DMS53 treated with DMSO at 0.1 percent for 48 hours (cell line): Measurements from ENCODE around the gene ARID4B.
"Not testable (repeated sequence)": the region's sequence is repeated elsewhere in the genome, so short reads cannot be mapped to it uniquely, and the experiment has no call there.

Experiments used
- DNase-seq: peaks from one replicate; lab custom pipeline; 2025; ENCODE audit not compliant: unreplicated experiment; lab: John Stamatoyannopoulos, UW

The ARID4B gene

DNA sequence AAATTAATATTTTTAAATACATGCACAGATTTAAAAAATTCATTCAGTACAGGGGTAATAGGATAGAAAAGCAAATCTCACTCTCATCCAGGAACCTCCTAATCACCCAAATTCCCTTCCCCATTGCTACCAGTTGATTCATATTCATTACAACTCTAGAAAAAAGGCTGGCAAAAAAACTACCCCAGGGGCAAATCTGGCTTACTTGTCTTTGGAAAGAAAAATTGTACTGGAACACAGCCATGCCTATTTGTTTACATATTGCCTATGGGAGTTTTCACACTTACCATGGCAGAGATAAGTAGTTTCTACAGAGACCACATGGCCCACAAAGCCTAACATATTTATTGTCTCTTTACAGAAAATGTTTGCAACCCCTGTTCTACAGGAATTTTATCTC lies 158.0 kb downstream of the ARID4B start:
- DNase-seq: no peak

DNA sequence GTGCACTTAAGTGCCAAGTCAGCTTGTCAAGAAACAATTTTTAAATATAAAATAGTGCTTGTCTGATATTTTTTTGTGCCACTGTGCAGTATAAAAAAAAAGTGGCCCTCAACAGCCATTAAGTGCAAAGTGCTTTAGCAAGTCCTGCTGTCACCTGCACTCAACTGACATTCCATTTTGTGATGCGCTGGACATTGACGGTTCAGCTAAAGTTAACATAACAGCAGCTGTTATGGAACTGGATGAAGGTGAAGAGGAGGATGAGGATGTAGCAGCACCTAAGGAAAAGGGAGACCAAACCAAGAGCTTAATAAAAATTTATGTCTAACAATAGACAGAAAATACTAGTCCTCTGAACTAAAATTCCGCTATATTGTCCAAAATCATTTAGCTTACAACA lies 159.6 kb downstream of the ARID4B start:
- DNase-seq: no peak

- DNase-seq: no peak
Observed at GRCh38 chr1:235161685-235162327, 166.2 kb downstream of the ARID4B start.

DNA sequence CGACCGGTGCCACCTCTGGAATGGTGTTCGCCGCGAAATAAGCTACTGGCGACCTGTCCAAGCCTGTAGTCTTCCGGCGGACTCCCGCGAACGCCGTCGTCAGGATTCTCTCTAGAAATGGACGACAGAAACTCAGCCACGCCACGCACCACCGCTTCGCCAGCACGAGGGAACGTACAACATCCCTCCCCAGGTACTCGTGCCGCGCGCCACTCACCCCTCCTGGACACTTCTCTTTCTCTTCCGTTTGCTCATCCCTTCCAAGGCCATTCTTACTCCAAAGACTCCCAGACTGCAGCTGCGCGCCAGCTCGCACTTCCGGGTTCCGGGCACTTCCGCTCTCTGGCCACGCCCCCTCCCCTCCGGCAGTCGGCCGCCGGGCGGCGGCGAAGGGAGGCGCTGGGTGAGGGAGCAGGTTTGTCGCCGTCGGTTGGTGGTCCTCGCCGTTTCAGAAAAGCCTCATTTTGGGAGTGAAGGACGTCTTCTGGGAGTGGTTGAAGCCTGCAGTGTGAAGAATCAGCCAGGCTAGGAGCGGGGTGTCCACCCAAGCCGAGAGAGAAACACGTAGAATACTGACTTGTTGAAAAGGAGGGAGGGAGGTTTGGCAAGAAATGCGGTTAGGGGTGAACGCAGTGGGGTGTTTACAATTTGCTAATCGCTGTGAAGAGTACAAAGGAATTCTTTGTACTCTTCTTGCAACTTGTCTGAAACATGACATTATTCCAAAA lies 166.9 kb downstream of the ARID4B start, which contains the start of gene RBM34:
TSS of gene RBM34 (minus strand) at position 294 of the 728 bp plus-strand sequence. CDS start at position 270, 24 bp downstream.
- peak; percentile 70 for DNase-seq

DNA sequence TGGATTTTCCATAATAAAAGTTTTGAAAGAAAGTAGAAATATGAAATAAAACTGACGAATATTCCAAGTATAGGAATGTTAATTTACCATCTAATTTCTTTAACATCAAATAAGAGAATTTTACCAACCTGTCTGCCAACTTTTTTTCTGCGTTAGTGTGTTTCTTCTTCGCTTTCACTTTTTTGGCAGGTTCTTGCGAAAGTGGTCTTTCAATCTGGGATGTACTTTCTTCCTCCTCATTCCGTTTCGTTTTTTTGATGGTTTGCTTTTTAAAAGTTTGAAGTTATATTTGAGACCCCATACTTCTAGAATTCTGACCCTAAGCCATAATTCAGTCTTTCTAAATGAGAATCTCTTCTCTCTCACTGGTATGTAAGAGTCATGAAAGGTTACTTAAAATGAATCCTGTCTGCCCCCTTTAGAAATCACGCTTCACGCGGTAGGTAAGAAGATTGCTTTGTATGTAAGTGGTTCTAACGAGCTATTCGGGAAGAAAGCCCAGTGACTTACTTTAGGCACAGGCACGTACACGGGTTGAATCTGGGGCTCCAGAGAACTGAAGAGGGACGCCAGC lies 167.5 kb downstream of the ARID4B start:
- DNase-seq: peak; percentile 53

GRCh38 chr1:235159930-235160329 lies 168.0 kb downstream of the ARID4B start:
- DNase-seq: not testable (repeated sequence)

DNA sequence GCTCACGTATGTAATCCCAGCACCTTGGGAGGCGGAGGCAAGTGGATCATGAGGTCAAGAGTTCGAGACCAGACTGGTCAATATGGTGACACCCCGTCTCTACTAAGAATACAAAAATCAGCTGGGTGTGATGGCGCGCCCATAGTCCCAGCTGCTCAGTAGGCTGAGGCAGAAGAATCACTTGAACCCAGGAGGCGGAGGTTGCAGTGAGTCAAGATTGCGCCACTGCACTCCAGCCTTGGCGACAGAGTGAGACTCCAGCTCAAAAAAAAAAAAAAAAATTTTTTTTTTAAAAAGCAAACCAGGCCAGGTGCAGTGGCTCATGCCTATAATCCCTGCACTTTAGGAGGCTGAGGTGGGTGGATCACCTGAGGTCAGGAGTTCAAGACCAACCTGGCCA lies 168.7 kb downstream of the ARID4B start:
- not testable (repeated sequence) for DNase-seq

- no peak for DNase-seq
Observed at GRCh38 chr1:235158680-235159079, 169.3 kb downstream of the ARID4B start.

DNA sequence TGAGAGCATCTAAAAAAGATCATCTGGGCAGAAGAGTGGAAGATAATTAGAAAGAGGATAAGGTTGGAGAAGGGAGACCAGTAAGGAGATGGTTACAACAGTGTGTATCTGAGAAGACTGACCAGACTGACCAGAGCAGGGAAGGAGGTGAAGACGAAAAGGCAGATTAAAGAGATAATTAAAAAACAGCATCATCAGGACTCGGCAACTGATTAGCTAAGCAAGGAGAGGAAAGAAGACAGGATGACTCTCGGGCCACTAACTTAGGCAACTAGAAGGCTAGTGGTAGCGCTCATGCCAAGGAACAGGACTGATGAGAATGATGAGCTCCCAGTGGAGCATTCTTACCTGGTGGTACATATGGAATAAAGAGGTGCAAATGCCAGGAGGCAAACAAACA lies 170.8 kb downstream of the ARID4B start:
- DNase-seq: no peak

- DNase-seq: no peak
Observed at GRCh38 chr1:235156740-235157139, 171.2 kb downstream of the ARID4B start.

GRCh38 chr1:235156265-235156664 lies 171.7 kb downstream of the ARID4B start:
- no peak for DNase-seq

GRCh38 chr1:235152235-235152634 lies 175.7 kb downstream of the ARID4B start:
- DNase-seq: no peak

- DNase-seq: no peak
Observed at GRCh38 chr1:235151033-235151432, 176.9 kb downstream of the ARID4B start.

DNA sequence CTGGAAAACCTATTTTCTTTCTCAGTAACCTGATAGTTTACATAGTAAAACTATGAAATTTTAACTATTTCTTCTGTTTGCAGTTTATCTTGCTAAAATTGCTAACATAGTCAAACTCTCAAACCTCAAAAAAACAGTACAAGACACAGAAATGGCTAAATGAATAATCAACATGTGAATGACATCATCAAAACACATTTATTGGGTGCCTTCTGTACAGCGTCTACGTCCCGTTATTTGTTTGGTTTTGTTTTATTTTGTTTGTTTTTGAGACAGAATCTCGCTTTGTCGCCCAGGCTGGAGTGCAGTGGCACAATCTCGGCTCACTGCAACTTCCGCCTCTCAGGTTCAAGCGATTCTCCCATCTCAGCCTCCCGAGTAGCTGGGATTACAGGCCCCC lies 178.2 kb downstream of the ARID4B start:
- no peak for DNase-seq

GRCh38 chr1:235147269-235147668 lies 180.7 kb downstream of the ARID4B start:
- DNase-seq: no peak

DNA sequence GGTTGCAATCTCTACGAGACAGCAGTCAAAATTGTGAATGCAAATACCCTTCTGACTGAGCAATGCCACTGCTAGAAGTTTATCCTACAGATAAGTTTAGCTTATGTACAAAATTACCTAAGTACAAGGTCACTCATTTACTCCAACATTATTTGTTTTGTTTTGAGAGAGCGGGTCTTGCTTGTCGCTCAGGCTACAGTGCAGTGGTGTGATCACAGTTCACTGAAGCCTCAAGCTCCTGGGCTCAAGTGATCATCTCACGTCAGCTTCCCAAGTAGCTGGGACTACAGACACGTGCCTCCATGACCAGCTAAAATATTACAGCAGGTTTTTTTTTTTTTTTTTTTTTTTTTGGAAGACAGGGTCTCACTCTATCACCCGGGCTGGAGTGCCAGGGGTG lies 182.3 kb downstream of the ARID4B start:
- DNase-seq: no peak

DNA sequence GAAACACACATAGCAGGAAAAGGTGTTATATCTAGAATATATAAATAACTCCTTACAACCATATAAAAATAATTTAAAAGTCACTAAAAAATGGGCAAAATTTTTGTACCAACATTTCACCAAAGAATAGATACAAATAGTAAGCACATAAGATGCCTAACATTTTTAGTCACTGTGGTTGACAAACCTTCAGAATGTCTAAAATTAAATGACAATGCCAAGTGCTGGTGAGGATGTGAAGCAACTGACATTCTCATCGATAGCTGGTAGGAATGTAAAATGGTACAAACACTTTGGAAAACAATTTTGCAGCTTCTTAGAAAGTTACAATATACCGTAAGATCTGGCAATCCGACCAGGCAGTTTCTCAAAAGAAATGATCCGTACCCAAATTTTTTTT lies 185.0 kb downstream of the ARID4B start:
- no peak for DNase-seq

GRCh38 chr1:235139315-235139714 lies 188.7 kb downstream of the ARID4B start:
- no peak for DNase-seq

DNA sequence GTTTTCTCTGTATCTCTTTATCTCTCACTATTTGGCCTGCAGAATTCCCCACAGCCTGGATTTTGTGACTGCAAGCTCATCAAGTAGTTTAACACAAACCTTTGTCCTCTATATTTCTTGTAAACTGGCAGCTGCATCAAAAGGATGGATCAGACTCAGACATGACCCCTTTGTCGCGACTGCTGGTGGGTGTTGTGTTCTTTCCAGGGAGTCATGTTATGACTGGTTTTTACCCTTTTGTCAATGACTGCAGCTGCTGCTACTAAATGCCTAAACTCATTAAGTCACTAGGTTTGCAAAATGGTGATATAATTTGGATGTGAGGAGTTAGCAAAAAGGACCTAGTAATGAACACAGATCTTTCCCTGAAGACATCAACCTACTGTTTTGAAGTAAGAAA lies 189.2 kb downstream of the ARID4B start:
- DNase-seq: no peak

- DNase-seq: no peak
Observed at GRCh38 chr1:235136111-235136510, 191.9 kb downstream of the ARID4B start.

DNA sequence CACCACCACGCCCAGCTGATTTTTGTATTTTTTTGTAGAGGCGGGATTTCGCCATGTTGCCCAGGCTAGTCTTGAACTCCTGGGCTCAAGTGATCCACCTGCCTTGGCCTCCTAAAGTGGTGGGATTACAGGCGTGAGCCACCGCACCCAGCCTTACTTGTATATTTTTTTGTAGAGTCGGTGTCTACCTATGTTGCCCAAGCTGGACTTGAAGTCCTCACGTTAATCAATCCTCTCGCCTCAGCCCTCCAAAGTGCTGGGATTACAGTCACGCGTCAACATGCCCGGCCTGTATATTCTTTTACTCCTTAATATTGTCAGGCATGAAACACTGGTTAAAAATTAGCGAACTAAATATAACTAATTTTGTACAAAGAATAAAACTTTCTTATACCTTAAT lies 193.8 kb downstream of the ARID4B start:
- no peak for DNase-seq

GRCh38 chr1:235133086-235133485 lies 194.9 kb downstream of the ARID4B start:
- no peak for DNase-seq
